Measurements from ENCODE around the gene CASKIN1.

CASKIN1 gene

DNA sequence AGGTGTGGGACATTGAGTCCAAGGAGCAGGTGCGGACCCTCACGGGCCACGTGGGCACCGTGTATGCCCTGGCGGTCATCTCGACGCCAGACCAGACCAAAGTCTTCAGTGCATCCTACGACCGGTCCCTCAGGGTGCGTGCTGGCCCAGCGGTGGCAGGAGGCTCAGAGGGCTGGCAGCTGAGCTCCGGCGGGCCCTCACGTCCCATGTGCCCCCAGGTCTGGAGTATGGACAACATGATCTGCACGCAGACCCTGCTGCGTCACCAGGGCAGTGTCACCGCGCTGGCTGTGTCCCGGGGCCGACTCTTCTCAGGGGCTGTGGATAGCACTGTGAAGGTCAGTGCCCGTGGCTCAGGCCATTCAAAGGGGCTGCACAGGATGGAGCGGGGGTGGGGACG lies 20.4 kb downstream of the CASKIN1 start:
- in situ Hi-C loops (cut with MboI; ENCODE audit: low sequenced_read_pairs) = no loop called here

DNA sequence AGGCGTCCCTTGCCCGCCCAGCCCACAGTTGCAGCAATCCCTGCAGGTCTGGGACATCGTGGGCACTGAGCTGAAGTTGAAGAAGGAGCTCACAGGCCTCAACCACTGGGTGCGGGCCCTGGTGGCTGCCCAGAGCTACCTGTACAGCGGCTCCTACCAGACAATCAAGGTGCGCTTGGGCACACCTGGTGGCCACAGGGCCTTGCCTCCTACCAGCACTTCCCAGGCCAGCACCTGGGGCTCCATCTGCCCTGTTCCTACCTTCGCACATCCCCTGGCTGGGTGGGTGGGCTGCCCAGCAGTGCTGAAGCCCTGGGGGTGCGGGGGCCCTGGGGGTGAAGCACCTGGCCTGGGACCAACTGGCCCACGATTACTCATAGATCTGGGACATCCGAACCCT lies 21.0 kb downstream of the CASKIN1 start:
- in situ Hi-C loops (cut with MboI; ENCODE audit: low sequenced_read_pairs) = no loop called here

DNA sequence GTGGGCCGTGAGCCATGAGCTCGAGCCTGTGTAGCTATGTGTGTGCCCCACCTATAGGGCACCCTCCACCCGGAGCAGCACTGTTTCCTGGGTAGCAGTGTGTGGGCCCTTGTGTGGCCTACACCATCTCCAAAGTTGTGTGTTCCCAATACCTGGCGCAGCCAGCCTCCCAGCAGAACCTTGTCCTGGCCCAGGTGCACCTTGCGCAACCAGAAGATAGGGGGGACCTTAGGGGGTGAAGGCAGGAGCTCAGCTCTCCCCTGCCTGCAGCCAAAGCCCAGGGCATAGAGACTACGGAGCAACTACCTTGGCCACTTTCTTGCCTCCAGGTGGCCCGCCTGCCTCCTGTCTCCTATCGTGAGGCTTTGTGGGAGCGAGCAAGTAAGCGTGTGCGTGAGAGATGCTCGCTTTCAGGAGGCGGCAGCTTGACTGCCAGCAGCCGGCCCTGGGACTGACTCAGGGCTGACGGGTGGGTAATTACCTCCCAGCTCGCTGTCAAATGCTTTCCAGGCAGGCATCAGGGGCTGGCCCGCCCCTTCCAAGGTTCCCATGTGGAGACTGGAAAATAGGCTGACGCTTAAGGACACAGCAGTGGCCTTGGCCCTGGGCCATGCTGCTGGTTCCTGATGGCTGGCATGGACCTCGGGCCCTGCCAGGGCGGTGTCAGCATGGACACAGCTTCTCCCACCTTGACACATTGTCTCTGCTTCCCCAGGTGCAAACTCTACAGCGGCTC lies 21.8 kb downstream of the CASKIN1 start:
- in situ Hi-C loops (cut with MboI; ENCODE audit: low sequenced_read_pairs) = no loop called here

GRCh38 chr16:2173916-2174315 lies 22.5 kb downstream of the CASKIN1 start:
- in situ Hi-C loops (cut with MboI; ENCODE audit: low sequenced_read_pairs) = no loop called here

GRCh38 chr16:2173366-2173765 lies 23.0 kb downstream of the CASKIN1 start:
- in situ Hi-C loops (cut with MboI; ENCODE audit: low sequenced_read_pairs) = no loop called here

DNA sequence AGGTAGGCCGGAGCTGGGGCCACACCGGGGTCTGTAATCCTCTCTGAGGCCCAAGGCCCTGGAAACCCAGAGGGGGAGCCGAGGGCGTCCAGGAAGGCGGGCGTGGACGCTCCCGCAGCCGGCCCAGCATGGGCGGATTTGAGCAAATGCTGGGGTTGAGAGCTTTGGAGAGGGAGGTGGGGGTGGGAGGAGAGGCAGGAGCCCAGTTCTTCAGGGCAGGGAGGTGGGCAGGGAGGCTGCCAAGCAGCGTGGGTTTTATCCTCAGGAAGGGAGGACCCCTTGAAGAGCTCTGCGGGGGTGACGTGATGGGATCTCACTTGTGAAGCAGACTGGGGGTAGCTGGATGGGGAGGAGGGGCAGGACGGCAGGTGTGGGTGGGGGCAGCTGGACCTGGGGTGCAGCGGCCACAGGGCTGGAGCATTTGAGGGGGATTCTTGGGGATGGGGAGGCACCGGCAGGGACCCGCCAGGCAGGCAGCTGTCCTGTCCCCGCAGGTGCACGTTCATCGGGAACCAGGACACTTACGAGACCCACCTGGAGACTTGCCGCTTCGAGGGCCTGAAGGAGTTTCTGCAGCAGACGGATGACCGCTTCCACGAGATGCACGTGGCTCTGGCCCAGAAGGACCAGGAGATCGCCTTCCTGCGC lies 23.6 kb downstream of the CASKIN1 start:
- in situ Hi-C loops (cut with MboI; ENCODE audit: low sequenced_read_pairs) = no loop called here

DNA sequence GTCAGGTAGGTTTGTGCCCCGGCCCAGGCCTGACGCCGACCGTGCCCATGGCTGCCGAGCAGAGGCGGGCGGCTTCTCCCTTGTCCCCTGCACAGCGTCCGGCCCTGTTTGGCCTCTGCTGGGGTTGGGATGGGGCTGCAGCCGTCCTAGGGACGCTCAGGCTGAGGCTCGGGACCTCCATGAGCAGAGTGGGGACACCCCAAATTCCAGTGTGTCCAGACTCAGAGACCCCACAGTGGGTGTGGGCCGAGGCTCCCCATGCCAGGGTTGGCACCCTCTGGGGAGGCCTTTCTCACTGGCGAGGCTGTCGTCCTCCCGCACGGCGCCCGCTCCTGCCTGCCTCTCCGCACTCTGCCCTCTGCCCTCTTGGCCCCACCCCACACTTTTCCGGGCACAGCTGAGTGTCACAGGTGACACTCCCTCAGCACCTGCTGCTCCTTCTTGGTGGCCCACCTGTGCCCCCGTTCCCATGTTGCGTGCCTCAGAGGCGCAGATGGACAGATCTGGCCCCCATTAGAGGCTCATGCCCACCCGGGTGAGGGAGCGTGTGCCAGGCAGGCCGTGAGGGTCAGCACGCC lies 24.7 kb downstream of the CASKIN1 start:
- in situ Hi-C loops (cut with MboI; ENCODE audit: low sequenced_read_pairs) = no loop called here

DNA sequence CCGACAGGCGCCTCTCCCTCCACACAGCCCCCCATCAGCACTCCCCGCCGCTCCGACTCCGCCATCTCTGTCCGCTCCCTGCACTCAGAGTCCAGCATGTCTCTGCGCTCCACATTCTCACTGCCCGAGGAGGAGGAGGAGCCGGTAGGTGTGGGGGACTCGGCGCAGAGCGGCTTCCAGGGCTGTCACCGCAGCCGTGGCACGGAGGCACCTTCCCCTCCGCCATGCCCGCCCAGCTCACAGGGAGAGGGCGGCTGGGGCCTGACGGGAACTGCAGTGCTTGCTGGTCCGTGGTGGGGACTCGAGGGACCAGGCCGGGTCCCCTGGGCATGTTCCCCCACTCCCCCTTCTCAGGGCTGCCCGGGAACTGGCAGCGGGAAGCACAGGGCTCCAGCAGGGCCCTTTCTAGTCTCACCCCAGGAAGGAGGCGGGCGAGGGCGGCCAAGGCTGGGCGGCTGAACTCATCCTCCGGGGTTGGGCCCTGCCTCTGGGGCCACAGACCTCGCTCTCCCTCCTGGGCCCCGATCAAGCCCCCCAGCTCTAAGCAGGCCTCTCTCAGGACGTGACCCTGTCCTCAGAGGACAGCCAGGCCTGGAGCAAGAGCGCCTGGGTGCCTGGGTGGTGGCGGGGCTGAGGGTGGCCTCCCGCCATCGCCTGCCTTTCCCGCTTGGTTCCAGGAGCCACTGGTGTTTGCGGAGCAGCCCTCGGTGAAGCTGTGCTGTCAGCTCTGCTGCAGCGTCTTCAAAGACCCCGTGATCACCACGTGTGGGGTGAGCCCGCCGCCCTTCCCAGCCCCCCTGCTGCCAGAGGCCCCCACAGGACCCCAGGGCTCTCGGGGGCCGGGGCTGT lies 25.6 kb downstream of the CASKIN1 start:
- in situ Hi-C loops (cut with MboI; ENCODE audit: low sequenced_read_pairs) = no loop called here

DNA sequence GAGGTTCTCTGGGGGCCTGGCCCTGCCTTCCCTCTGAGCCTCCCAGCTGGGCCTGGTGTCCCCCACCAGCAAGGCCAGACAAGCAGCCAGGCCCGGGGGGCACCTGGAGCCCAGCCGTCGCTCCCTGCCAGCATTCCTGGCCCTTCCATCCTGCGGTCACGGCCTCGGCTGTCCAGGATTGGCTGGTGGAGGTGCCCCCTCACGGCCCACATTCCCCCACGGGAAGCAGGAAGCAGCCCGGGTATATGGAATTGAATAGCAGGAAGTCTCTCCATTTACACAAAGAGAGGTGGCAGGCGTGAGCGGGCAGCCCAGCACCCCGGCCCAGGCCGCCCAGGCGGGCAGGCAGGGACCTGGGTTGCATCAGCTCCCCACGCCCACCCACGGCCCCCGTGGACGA lies 26.3 kb downstream of the CASKIN1 start:
- in situ Hi-C loops (cut with MboI; ENCODE audit: low sequenced_read_pairs) = no loop called here

DNA sequence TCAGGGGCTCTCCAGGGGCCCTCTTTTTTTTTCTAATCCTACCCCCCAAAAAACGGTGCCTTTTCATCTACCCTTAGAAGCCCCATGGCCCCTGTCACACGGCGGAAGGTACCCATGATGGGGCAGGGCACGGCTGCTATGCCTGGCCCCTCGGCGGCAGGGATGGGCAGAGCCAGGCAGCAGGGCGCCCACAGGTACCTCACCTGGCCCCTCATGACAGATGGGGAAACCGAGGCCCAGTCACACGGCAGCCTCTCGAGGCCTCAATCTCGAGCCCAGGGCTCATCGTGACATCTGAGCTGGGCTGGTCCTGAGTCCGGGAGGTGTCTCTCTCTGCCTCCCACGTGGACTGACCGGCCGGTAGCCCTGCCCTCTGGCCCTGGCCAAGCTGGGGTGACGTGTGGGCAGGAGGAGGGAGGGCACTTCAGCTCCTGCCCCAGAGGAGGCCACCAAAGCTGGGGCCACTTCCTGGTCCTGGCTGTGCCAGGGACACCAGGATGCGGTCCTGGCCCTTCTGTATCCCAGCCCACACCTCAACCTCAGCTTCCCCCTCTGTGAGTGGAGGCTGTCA lies 29.3 kb downstream of the CASKIN1 start:
- in situ Hi-C loops (cut with MboI; ENCODE audit: low sequenced_read_pairs) = no loop called here

GRCh38 chr16:2166263-2167067 lies 29.9 kb downstream of the CASKIN1 start:
- in situ Hi-C loops (cut with MboI; ENCODE audit: low sequenced_read_pairs) = no loop called here

DNA sequence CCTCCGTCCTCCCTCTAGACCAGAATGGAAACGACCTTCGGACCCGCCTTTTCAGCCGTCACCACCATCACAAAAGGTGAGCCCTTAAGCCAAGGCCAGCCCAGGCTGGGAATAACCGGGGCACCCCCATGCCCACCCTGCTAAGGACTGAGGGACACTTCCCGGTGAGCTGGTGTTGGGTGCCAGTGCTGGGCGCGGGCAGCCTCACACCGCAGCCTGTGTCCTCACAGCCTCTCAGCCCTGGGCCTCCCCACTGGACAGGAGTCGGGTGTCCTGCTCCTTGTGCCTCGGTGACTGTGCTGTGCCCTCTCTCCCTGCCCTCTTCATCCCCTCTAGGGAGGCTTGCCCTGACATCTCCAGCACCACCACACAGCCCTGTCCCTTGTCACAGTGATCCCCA lies 30.5 kb downstream of the CASKIN1 start:
- in situ Hi-C loops (cut with MboI; ENCODE audit: low sequenced_read_pairs) = no loop called here

DNA sequence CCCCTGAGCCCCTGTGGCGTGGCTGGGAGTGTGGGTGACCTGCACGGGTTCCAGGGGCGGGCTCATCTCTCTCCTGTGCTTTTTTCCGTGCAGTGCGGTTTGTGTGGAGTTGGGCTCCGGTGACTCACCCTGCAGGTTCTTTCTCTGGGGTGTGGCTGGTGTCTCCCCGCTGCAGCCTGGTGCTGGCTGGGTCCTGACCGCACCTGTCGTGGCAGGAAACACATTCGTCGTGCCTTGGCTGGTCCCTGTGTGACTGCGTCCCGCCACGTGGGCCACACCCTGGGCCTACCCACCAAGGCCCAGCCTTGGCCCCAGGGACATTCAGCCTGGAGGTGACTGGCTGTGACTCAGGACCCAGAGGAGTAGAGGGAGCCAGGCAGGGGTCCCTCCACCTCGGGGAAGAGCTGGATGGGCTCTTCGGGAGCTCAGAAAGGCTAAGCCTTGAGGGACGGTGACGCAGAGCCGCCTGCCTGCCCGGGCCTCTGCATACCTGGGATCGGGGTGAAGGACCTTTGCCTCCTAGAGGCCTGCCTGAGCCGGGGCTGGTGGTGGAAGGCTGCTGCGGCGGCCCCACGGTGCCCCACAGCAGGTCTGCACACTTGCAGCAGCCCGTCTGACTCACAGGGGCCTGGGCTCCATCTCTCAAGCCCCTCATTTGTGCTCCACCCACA lies 33.1 kb downstream of the CASKIN1 start:
- in situ Hi-C loops (cut with MboI; ENCODE audit: low sequenced_read_pairs) = no loop called here

- in situ Hi-C loops (cut with MboI; ENCODE audit: low sequenced_read_pairs) = no loop called here
These were observed 33.7 kb downstream of the CASKIN1 start for GRCh38 chr16:2162676-2163118.

- in situ Hi-C loops (cut with MboI; ENCODE audit: low sequenced_read_pairs) = no loop called here
These were observed 34.5 kb downstream of the CASKIN1 start for GRCh38 chr16:2161911-2162310.

DNA sequence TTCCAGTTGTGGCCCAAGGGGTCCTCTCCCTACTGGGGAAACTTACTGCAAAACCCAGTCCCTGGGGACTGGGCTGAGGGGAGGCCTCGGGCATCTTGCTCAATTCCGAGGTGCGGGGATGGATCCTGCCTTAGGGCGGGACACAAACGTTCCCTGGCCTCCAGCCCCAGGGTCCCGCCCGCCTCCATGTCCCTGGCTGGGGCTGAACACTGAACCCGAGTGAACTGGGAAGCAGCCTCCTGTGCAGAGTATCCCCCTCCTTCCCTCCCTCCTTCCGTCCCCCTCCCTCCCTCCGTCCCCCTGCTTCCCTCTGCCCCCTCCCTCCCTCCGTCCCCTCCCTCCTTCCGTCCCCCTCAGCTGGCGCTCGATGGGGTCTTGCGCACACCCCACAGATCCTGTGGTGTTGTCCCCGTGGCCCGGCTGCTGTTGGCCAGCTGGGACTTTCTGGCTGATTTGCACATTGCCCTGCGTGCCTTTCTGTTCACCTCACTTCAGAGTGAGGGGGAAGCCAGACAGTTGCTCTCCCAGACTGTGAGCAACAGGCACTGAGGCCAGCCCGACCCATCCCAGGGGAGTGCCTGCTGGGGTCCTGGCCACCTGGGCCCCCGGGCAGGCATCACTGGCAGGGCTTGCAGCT lies 35.4 kb downstream of the CASKIN1 start:
- in situ Hi-C loops (cut with MboI; ENCODE audit: low sequenced_read_pairs) = no loop called here

DNA sequence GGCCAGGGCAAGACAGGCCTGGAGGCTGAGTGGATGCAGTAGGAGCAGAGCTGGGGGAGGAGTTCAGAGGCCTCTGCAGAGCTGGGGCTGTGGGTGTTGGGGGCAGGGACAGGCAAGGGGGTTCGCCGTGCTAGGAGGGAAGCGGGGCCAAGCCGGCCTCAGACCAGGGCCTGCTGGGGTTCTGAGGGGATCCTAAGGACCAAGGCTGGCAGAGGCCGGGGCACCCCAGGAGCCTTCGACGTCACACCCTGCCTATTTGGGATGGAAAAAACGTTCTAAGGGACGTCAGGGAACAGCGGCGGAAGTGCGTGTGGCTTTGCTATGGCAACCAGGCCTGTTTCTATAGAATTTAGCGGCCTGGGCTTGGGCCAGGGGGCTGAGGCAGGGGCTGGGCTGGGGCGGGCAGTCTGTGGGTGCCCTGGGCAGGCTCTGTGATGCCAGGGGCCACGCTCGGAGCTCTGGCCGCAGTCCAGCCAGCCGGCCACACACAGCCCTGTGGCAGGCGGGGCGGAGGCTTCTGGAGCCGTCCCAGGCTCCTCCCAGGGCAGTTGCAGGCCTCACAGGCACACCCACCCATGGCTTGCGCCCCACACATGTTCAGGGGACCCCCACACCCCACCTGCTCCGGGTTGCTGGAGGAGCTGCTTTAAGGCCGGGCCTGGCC lies 37.1 kb downstream of the CASKIN1 start:
- in situ Hi-C loops (cut with MboI; ENCODE audit: low sequenced_read_pairs) = no loop called here

GRCh38 chr16:2158262-2158638 lies 38.2 kb downstream of the CASKIN1 start:
- in situ Hi-C loops (cut with MboI; ENCODE audit: low sequenced_read_pairs) = no loop called here
